Activated B cell treated with CpG ODN at 0.5 μM for 24 hours (primary cell): Measurements from ENCODE around the gene PDE4B. TPM values are rescaled to one million over a fixed set of nuclear protein-coding genes. Genes with fewer than 3 reads are reported as not detected.

Experiments
- ATAC-seq: fragments of 200-7000 bp; cut with Tn5 transposase; one replicate; pipeline ENCODE4 v1.10.0; 2021; ENCODE audit warnings: low read depth, mild to moderate bottlenecking, moderate library complexity
- CTCF ChIA-PET: fragments of 350-600 bp; sonication (Branson Sonifier 250); formaldehyde crosslinking; loops from one replicate; lab custom pipeline; 2021; ENCODE audit warnings: antibody characterized with exemption; lab: Charles Lee
- POLR2A ChIA-PET: fragments of 350-600 bp; sonication (Branson Sonifier 250); formaldehyde crosslinking; loops from one replicate; lab custom pipeline; 2021; ENCODE audit warnings: antibody characterized with exemption; lab: Charles Lee
- DNase-seq: peaks from one replicate; pipeline ENCODE4 v3.0.0; 2022
- H3K27ac Mint-ChIP-seq: one replicate; pipeline ENCODE4 v1.8.0; 2020; ENCODE audit warnings: mixed read lengths
- H3K27me3 Mint-ChIP-seq: one replicate; pipeline ENCODE4 v1.8.0; 2021; ENCODE audit warnings: mixed read lengths
- H3K36me3 Mint-ChIP-seq: one replicate; pipeline ENCODE4 v1.8.0; 2021; ENCODE audit warnings: low read depth, mixed read lengths
- H3K4me1 Mint-ChIP-seq: one replicate; pipeline ENCODE4 v1.8.0; 2021; ENCODE audit warnings: mixed read lengths
- H3K4me3 Mint-ChIP-seq: one replicate; pipeline ENCODE4 v1.8.0; 2020; ENCODE audit warnings: mild to moderate bottlenecking, mixed read lengths
- H3K9me3 Mint-ChIP-seq: one replicate; pipeline ENCODE4 v1.8.0; 2020; ENCODE audit warnings: mixed read lengths
- CTCF ChIP-seq: fragments of 200-600 bp; IDR thresholded peaks from one replicate; pipeline ENCODE4 v1.8.0; 2022; ENCODE audit warnings: antibody characterized with exemption, mild to moderate bottlenecking
- intact Hi-C: fragments of 100-400 bp; cut with micrococcal nuclease; formaldehyde crosslinking; loops from one replicate; pipeline ENCODE4 v1.15.1; 2024
- total RNA-seq: library from RNA; stranded (reverse); gene quantifications from 2 replicates; pipeline ENCODE4 v1.2.3, GENCODE V29; 2022

The PDE4B gene
- total RNA-seq, 1 donor from 2014 or later, result 84.1 TPM

DNA sequence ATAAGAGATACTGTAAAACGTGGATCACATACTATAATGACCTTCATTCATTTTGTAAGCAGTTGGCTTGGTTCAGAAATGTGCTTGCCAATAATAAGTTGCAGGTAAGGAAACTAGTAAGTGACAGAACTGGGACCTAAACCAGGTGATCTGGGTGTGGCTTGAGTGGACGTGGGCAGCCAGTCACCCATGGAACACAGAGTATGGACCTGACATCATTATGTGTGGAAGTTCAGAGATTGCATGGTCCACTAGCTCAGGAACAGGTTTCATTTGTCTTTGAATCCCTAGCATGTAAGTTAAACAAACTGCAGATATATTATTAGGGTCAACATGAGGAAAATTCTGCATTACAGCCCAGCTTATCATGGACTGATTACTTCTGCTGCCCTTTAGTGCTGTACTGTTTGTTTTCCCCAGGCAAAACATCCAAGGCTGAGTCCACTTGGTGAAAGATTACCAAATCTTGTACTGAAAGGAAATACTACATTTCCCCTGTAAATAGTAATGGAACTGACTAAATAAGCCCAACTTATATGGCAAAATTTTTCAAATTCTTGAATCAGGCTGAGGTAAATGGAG, 414.0 kb downstream of the PDE4B start:
- ATAC-seq (no peak), DNase-seq (no peak)
- no peak for TF ChIP-seq CTCF
- H3K4me1 Mint-ChIP-seq, result no peaks in the 10 kb centered on the region
- intact Hi-C loops, result no loop called here
- ChIA-PET POLR2A (no interaction called here), CTCF (interaction anchor here (1.0 kb wide), 1 partner anchor 36 kb away, joined by 3 read pairs; no protein-coding TSS in a partner anchor)
- no peaks in the 10 kb centered on the region for H3K9me3 Mint-ChIP-seq
- no peaks in the 10 kb centered on the region for H3K36me3 Mint-ChIP-seq
- peaks cover 20% of the 10 kb centered on the region for H3K27me3 Mint-ChIP-seq
- no peak overlapping the region for H3K27ac Mint-ChIP-seq
- no peak overlapping the region for H3K4me3 Mint-ChIP-seq

DNA sequence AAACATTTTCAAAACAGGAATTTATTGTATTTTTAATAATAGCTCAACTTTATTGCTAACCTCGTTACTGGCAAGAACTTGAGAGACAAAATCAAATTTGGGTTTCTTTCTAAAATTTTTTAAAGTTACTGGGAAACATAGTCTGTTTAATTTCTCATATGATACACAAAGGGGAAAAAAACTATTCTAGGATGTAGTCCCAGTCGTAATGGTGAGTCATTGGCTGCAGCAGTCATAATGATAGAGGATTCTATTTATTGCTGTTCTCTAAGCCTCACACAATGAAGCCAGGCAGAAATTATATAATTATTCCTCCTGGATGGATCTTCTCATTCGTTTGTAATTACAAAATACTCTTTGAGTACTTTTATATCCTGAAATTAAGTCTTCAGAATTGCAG, 414.8 kb downstream of the PDE4B start:
- no peaks in the 10 kb centered on the region for H3K9me3 Mint-ChIP-seq
- TF ChIP-seq CTCF, result no peak
- H3K4me3 Mint-ChIP-seq, result no peak overlapping the region
- DNase-seq, result no peak
- H3K36me3 Mint-ChIP-seq, result no peaks in the 10 kb centered on the region
- CTCF ChIA-PET, result no interaction called here
- H3K4me1 Mint-ChIP-seq, result no peaks in the 10 kb centered on the region
- H3K27me3 Mint-ChIP-seq, result peaks cover 24% of the 10 kb centered on the region
- POLR2A ChIA-PET, result no interaction called here
- no peak for ATAC-seq
- intact Hi-C loops, result no loop called here
- H3K27ac Mint-ChIP-seq, result no peak overlapping the region

DNA sequence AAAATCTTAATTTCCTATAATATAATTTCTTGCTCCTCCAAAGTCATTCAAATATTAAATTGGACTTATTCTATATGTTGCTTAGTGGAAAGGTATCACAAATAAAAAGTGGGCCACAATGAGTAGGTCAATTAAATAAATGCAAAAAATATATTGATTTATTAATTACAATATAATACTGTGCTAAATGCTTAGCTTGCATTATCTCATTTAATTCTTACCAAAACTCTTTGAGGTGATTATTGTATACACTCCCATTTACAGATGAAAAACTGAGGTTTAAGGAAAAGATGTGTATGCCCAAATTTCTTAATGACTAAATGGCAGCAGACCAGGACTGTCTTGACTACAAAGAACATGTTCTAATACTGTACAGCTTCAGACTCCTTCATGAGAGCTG, 415.9 kb downstream of the PDE4B start:
- no peak for TF ChIP-seq CTCF
- no peak for DNase-seq
- H3K4me3 Mint-ChIP-seq, result no peak overlapping the region
- no peaks in the 10 kb centered on the region for H3K36me3 Mint-ChIP-seq
- ChIA-PET CTCF (interaction anchor here (1.3 kb wide), 1 partner anchor 34 kb away, joined by 7 read pairs; no protein-coding TSS in a partner anchor), POLR2A (no interaction called here)
- H3K9me3 Mint-ChIP-seq, result no peaks in the 10 kb centered on the region
- intact Hi-C loops, result no loop called here
- no peaks in the 10 kb centered on the region for H3K4me1 Mint-ChIP-seq
- no peak overlapping the region for H3K27ac Mint-ChIP-seq
- no peak for ATAC-seq
- peaks cover 24% of the 10 kb centered on the region for H3K27me3 Mint-ChIP-seq

- Mint-ChIP-seq H3K27ac (no peak overlapping the region), H3K9me3 (no peaks in the 10 kb centered on the region), H3K4me3 (no peak overlapping the region), H3K4me1 (no peaks in the 10 kb centered on the region), H3K27me3 (peaks cover 20% of the 10 kb centered on the region), H3K36me3 (no peaks in the 10 kb centered on the region)
- DNase-seq (no peak), ATAC-seq (no peak)
- no peak for TF ChIP-seq CTCF
- intact Hi-C loops, result no loop called here
- POLR2A ChIA-PET, result no interaction called here
- CTCF ChIA-PET, result no interaction called here
Measured at GRCh38 chr1:66210635-66211244, 418.0 kb downstream of the PDE4B start.

- Mint-ChIP-seq H3K36me3 (no peaks in the 10 kb centered on the region), H3K9me3 (no peaks in the 10 kb centered on the region), H3K27ac (no peak overlapping the region), H3K27me3 (peaks cover 12% of the 10 kb centered on the region), H3K4me3 (no peak overlapping the region), H3K4me1 (no peaks in the 10 kb centered on the region)
- no peak for TF ChIP-seq CTCF
- ChIA-PET POLR2A (no interaction called here), CTCF (no interaction called here)
- no peak for ATAC-seq
- intact Hi-C loops, result no loop called here
- no peak for DNase-seq
Measured at GRCh38 chr1:66211521-66211920, 418.8 kb downstream of the PDE4B start.
